ENCODE measurements around the gene IL19.
"Not testable (repeated sequence)": the region's sequence is repeated elsewhere in the genome, so short reads cannot be mapped to it uniquely, and the experiment has no call there.

DNA sequence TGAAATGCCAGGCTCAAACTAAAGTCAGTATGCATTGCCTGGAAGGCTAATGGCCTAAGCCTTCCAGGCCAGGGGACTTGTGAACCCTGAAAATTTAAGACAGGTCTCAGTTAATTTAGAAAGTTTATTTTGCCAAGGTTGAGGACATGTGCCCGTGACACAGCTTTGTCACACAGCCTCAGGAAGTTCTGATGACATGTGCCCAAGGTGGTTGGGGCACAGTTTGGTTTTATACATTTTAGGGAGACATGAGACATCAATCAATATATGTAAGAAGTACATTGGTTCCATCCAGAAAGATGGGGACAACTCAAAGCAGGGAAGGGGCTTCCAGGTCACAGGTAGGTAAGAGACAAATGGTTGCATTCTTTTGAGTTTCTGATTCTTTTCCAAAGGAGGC is 4.8 kb upstream of the IL19 start:
- TF ChIP-seq CTCF, POLR2A (IDR thresholded peaks at IDR 0.05): not testable (repeated sequence)

Data from Peyer's patch (tissue), 4 donors.